IMR-90 (cell line): ENCODE results near the gene DNM3. TPM values are rescaled to one million over a fixed set of nuclear protein-coding genes. Genes with fewer than 3 reads are reported as not detected.

ENCODE experiments used
- ATAC-seq: fragments of 200-7000 bp; cut with Tn5 transposase; 2 replicates; pipeline ENCODE4 v1.9.1; 2020; ENCODE audit warnings: low read depth, mild to moderate bottlenecking, moderate library complexity
- BruUV-seq: library from RNA; stranded (reverse); fragments of 400-500 nt; replicated peaks from 2 replicates; lab custom pipeline; 2021; lab: Mats Ljungman, UMichigan
- CTCF ChIA-PET: fragments of 300-600 bp; formaldehyde crosslinking; extraction: SDS; loops from one replicate; lab custom pipeline; 2021; ENCODE audit warnings: antibody characterized with exemption; lab: Yijun Ruan, JAX
- POLR2A ChIA-PET: fragments of 300-600 bp; sonication (Branson Sonifier 250); formaldehyde crosslinking; loops from one replicate; lab custom pipeline; 2022; ENCODE audit warnings: antibody characterized with exemption; ENCODE audit not compliant: unreplicated experiment; lab: Charles Lee
- DNase-seq: peaks from one replicate; pipeline ENCODE4 v3.0.0; 2013
- H2AFZ ChIP-seq: replicated peaks from 2 replicates; pipeline ENCODE3; 2013; ENCODE audit warnings: low read length, mild to moderate bottlenecking; ENCODE audit not compliant: poor library complexity
- H2AK5ac ChIP-seq: 2 replicates; pipeline ENCODE4 v1.6.1; 2013; ENCODE audit warnings: low read depth, low read length, inconsistent platforms
- H2AK9ac ChIP-seq: replicated peaks from 2 replicates; pipeline ENCODE3; 2013; ENCODE audit warnings: mild to moderate bottlenecking, low read depth, low read length, moderate library complexity; ENCODE audit not compliant: poor library complexity
- H2BK120ac ChIP-seq: 2 replicates; pipeline ENCODE4 v1.6.1; 2013; ENCODE audit warnings: low read depth, low read length, inconsistent platforms
- H2BK15ac ChIP-seq: 3 replicates; pipeline ENCODE4 v1.6.1; 2013; ENCODE audit warnings: low read depth, low read length, inconsistent platforms
- H2BK20ac ChIP-seq: 2 replicates; pipeline ENCODE4 v1.6.1; 2013; ENCODE audit warnings: low read depth, mild to moderate bottlenecking, inconsistent platforms, low read length, moderate library complexity
- H2BK5ac ChIP-seq: 2 replicates; pipeline ENCODE4 v1.6.1; 2013; ENCODE audit warnings: mild to moderate bottlenecking, low read depth, low read length, inconsistent platforms; ENCODE audit not compliant: poor library complexity, severe bottlenecking
- H3K14ac ChIP-seq: replicated peaks from 2 replicates; pipeline ENCODE4 v1.6.1; 2013; ENCODE audit warnings: low read depth, low read length, inconsistent platforms
- H3K18ac ChIP-seq: 2 replicates; pipeline ENCODE4 v1.6.1; 2013; ENCODE audit warnings: low read depth, low read length, control low read depth
- H3K23ac ChIP-seq: 2 replicates; pipeline ENCODE4 v1.6.1; 2013; ENCODE audit warnings: low read depth, low read length, inconsistent platforms
- H3K27ac ChIP-seq: 2 replicates; pipeline ENCODE4 v1.5.1; 2013; ENCODE audit warnings: mild to moderate bottlenecking, control low read depth, low read length; ENCODE audit not compliant: insufficient read depth
- H3K27me3 ChIP-seq: 2 replicates; pipeline ENCODE4 v1.6.1; 2013; ENCODE audit warnings: low read length; ENCODE audit not compliant: control insufficient read depth, insufficient read depth
- H3K36me3 ChIP-seq: 2 replicates; pipeline ENCODE4 v1.6.1; 2013; ENCODE audit warnings: low read length, mixed read lengths; ENCODE audit not compliant: control insufficient read depth, insufficient read depth
- H3K4ac ChIP-seq: 2 replicates; pipeline ENCODE4 v1.6.1; 2013; ENCODE audit warnings: low read depth, low read length, inconsistent platforms
- H3K4me1 ChIP-seq: 2 replicates; pipeline ENCODE4 v1.6.1; 2013; ENCODE audit warnings: low read length, mixed read lengths; ENCODE audit not compliant: control insufficient read depth, insufficient read depth
- H3K4me2 ChIP-seq: 2 replicates; pipeline ENCODE4 v1.6.1; 2013; ENCODE audit warnings: low read depth, mild to moderate bottlenecking, control low read depth, low read length, moderate library complexity
- H3K4me3 ChIP-seq: 2 replicates; pipeline ENCODE4 v1.5.1; 2013; ENCODE audit warnings: low read depth, mild to moderate bottlenecking, control low read depth, low read length, moderate library complexity; ENCODE audit not compliant: insufficient read depth
- H3K56ac ChIP-seq: 2 replicates; pipeline ENCODE4 v1.6.1; 2013; ENCODE audit warnings: low read length, inconsistent platforms; ENCODE audit not compliant: insufficient read depth; ENCODE audit errors: extremely low read depth
- H3K79me1 ChIP-seq, 2 experiments: 2 replicates each; pipeline ENCODE4 v1.6.1; 2013; ENCODE audit warnings: low read length in 2 of 2, inconsistent platforms in 1 of 2, low read depth in 1 of 2
- H3K9ac ChIP-seq: 2 replicates; pipeline ENCODE4 v1.6.1; 2013; ENCODE audit warnings: low read depth, low read length, control low read depth
- H3K9me1 ChIP-seq: 2 replicates; pipeline ENCODE4 v1.6.1; 2013; ENCODE audit warnings: low read length, inconsistent platforms; ENCODE audit not compliant: insufficient read depth
- H3K9me3 ChIP-seq: 2 replicates; pipeline ENCODE4 v1.6.1; 2013; ENCODE audit warnings: low read length; ENCODE audit not compliant: control insufficient read depth, insufficient read depth
- H4K20me1 ChIP-seq: 2 replicates; pipeline ENCODE4 v1.6.1; 2013; ENCODE audit warnings: low read length, inconsistent platforms; ENCODE audit not compliant: insufficient read depth
- H4K5ac ChIP-seq: 2 replicates; pipeline ENCODE4 v1.6.1; 2013; ENCODE audit warnings: mild to moderate bottlenecking, low read depth, low read length, control low read depth
- H4K8ac ChIP-seq, 2 experiments: 2 replicates each; pipeline ENCODE4 v1.6.1; 2013; ENCODE audit warnings: low read depth in 2 of 2, low read length in 2 of 2, control low read depth in 1 of 2, inconsistent platforms in 1 of 2
- H4K91ac ChIP-seq: 2 replicates; pipeline ENCODE4 v1.6.1; 2013; ENCODE audit warnings: low read depth, low read length, inconsistent platforms; ENCODE audit not compliant: insufficient read depth
- BHLHE40 ChIP-seq: fragments of 150-350 bp; IDR thresholded peaks from 2 replicates; pipeline ENCODE4 v1.6.1; 2016; ENCODE audit warnings: mild to moderate bottlenecking, low read depth, low read length
- CEBPB ChIP-seq: IDR thresholded peaks from 2 replicates; pipeline ENCODE4 v1.6.1; 2012; ENCODE audit warnings: low read depth, low read length, improper control_type of control experiment
- CHD1 ChIP-seq: IDR thresholded peaks from 2 replicates; pipeline ENCODE4 v1.6.1; 2012; ENCODE audit warnings: low read depth, low read length, improper control_type of control experiment
- FOS ChIP-seq: fragments of 150-350 bp; IDR thresholded peaks from 2 replicates; pipeline ENCODE4 v1.6.1; 2016; ENCODE audit warnings: low read depth, low read length
- MAFK ChIP-seq: IDR thresholded peaks from 2 replicates; pipeline ENCODE4 v1.6.1; 2012; ENCODE audit warnings: low read depth, low read length, improper control_type of control experiment
- MAZ ChIP-seq: IDR thresholded peaks from 2 replicates; pipeline ENCODE4 v1.6.1; 2012; ENCODE audit warnings: low read depth, mild to moderate bottlenecking, low read length, improper control_type of control experiment, moderate library complexity, borderline replicate concordance
- NFE2L2 ChIP-seq: fragments of 150-350 bp; IDR thresholded peaks from 2 replicates; pipeline ENCODE4 v1.6.1; 2016; ENCODE audit warnings: low read depth, mild to moderate bottlenecking, low read length
- RAD21 ChIP-seq: IDR thresholded peaks from 2 replicates; pipeline ENCODE4 v1.6.1; 2012; ENCODE audit warnings: low read length, improper control_type of control experiment
- RCOR1 ChIP-seq: IDR thresholded peaks from 2 replicates; pipeline ENCODE4 v1.6.1; 2012; ENCODE audit warnings: mild to moderate bottlenecking, low read length, improper control_type of control experiment; ENCODE audit not compliant: insufficient replicate concordance
- RFX5 ChIP-seq: IDR thresholded peaks from 2 replicates; pipeline ENCODE4 v1.8.0; 2012; ENCODE audit warnings: low read depth, mild to moderate bottlenecking, low read length, moderate library complexity
- SMC3 ChIP-seq: fragments of 150-350 bp; IDR thresholded peaks from 2 replicates; pipeline ENCODE4 v1.6.1; 2016; ENCODE audit warnings: low read depth, mild to moderate bottlenecking, antibody characterized with exemption, low read length, moderate library complexity
- WGBS, 2 experiments: methylation state at CpG; one replicate each; pipeline versions ENCODE4 v1.1.5 to v1.1.7; 2013; ENCODE audit warnings: missing lambda C conversion rate in 2 of 2; ENCODE audit not compliant: insufficient read length in 1 of 2; ENCODE audit errors: extremely low coverage in 2 of 2; 5-methylcytosine and 5-hydroxymethylcytosine counted together
- dilution Hi-C: fragments of 300-500 bp; cut with HindIII; formaldehyde crosslinking; loops from one replicate; pipeline ENCODE4 v1.14.3; 2018; ENCODE audit warnings: low sequenced_read_pairs; ENCODE audit not compliant: unreplicated experiment
- in situ Hi-C: fragments of 300-500 bp; cut with MboI; formaldehyde crosslinking; loops from 3 replicates; pipeline ENCODE4 v1.14.3; 2019; ENCODE audit warnings: low sequenced_read_pairs, inconsistent platforms, mixed read lengths
- intact Hi-C: fragments of 100-400 bp; cut with micrococcal nuclease; formaldehyde crosslinking; loops from 2 replicates; pipeline ENCODE4 v1.10.0; 2022
- polyA plus RNA-seq, 3 experiments: library from polyadenylated mRNA; depleted of rRNA; stranded (reverse); fragments of >200 nt; gene quantifications; 2 replicates each; pipeline ENCODE4 v1.2.3, GENCODE V29; 2012; ENCODE audit warnings: low replicate concordance in 1 of 3
- total RNA-seq: library from RNA; depleted of rRNA; stranded (reverse); fragments of >200 nt; gene quantifications from 2 replicates; pipeline ENCODE4 v1.2.3, GENCODE V29; 2012
- TF ChIP-seq, protein P1 (sequence below): fragments of 150-350 bp; IDR thresholded peaks from 2 replicates; pipeline ENCODE4 v1.6.1; 2017; ENCODE audit warnings: mild to moderate bottlenecking, antibody characterized with exemption, low read length, low read depth

DNM3 gene
- total and polyA plus RNA-seq, 2 of the 4 experiments (the other 2 are of a cell fraction): 0.36 TPM

DNA sequence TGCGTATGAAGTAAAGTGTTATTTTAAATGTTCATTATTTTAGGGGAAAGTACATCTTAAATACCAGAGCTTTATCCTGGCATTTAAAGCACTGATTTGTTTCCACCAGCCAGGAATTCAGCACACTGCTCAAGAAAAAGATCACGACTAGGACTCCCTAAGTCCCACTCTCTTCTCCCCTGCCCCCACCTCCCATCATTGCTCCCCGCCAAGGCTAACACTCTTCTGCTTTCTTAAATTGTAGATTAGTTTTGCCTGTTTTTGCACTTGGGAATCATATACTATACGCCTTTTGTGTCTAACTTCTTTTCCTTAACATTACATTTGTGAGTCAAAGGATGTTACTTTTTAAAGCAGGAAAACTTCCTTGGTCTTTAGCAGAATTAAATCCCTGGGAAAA is 541.7 kb downstream of the DNM3 start:
- 0 out of 2 replicates have a peak overlapping the region, but pooled peaks have one; percentile 55 for H3K56ac ChIP-seq
- peak overlapping the region; percentile 61 for H2BK120ac ChIP-seq
- no peaks in the 10 kb centered on the region for H3K9me3 ChIP-seq
- 0 out of 2 replicates have a peak overlapping the region, but pooled peaks have one; percentile 34 for H4K91ac ChIP-seq
- H2AK9ac ChIP-seq: no peak overlapping the region
- POLR2A ChIA-PET: no interaction called here
- intact Hi-C loops (no loop called here), in situ Hi-C loops (no loop called here), dilution Hi-C loops (no loop called here)
- no TSS peak for BruUV-seq
- peak overlapping the region; percentile 62 for H2BK5ac ChIP-seq
- H3K9ac ChIP-seq: no peak overlapping the region
- H4K20me1 ChIP-seq: no peaks in the 10 kb centered on the region
- H3K14ac ChIP-seq: 0 out of 2 replicates have a peak overlapping the region, but pooled peaks have one; percentile 65
- no peak for DNase-seq
- H3K4me1 ChIP-seq: peaks cover 12% of the 10 kb centered on the region
- no peak overlapping the region for H2AK5ac ChIP-seq
- H3K79me1 ChIP-seq: no peaks in the 10 kb centered on the region
- TF ChIP-seq SMC3: no peak
- TF ChIP-seq, protein P1, sequence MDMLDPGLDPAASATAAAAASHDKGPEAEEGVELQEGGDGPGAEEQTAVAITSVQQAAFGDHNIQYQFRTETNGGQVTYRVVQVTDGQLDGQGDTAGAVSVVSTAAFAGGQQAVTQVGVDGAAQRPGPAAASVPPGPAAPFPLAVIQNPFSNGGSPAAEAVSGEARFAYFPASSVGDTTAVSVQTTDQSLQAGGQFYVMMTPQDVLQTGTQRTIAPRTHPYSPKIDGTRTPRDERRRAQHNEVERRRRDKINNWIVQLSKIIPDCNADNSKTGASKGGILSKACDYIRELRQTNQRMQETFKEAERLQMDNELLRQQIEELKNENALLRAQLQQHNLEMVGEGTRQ: no peak
- TF ChIP-seq CEBPB: no peak
- TF ChIP-seq MAFK: no peak
- no peak for TF ChIP-seq RAD21
- TF ChIP-seq CHD1: no peak
- no peak for TF ChIP-seq NFE2L2
- no peak for TF ChIP-seq RCOR1
- no peak for TF ChIP-seq RFX5
- no peak for TF ChIP-seq FOS
- TF ChIP-seq BHLHE40: no peak
- no peak for TF ChIP-seq MAZ
- peak overlapping the region; percentile 45; the same call in 1 of the 3 replicates for H2BK15ac ChIP-seq
- peak overlapping the region; percentile 42 for H3K4ac ChIP-seq
- H4K5ac ChIP-seq: peak overlapping the region; percentile 73
- peaks cover 4% of the 10 kb centered on the region; the same call in 1 of the 2 replicates for H3K9me1 ChIP-seq
- no peak overlapping the region for H3K23ac ChIP-seq
- H2AFZ ChIP-seq: no peak overlapping the region
- H3K4me3 ChIP-seq: no peak overlapping the region
- no peak for ATAC-seq
- H2BK20ac ChIP-seq: peak overlapping the region; percentile 27
- CTCF ChIA-PET: interaction anchor here (1.5 kb wide), 1 partner anchor 9 kb away, joined by 3 read pairs; no protein-coding TSS in a partner anchor
- WGBS, 2 experiments: no CpG with 5 or more reads among the region's 4 CpGs
- no peaks in the 10 kb centered on the region for H3K36me3 ChIP-seq
- H3K18ac ChIP-seq: peak overlapping the region; percentile 74
- H3K4me2 ChIP-seq: peak overlapping the region; percentile 43; the same call in 1 of the 2 replicates
- H3K27me3 ChIP-seq: no peaks in the 10 kb centered on the region
- H4K8ac ChIP-seq: peak overlapping the region in 1 of 2 experiments; percentile 48; a peak in 2 of 4 replicates
- peak overlapping the region; percentile 76; the same call in 1 of the 2 replicates for H3K27ac ChIP-seq
